NT2/D1 (cell line): ENCODE measurements around the gene CFAP20DC.

ENCODE experiments used
- SUZ12 ChIP-seq: IDR thresholded peaks from 2 replicates; pipeline ENCODE4 v1.6.1; 2011; ENCODE audit not compliant: insufficient read length, insufficient read depth; ENCODE audit errors: extremely low read depth
- ZNF274 ChIP-seq: IDR thresholded peaks from 2 replicates; pipeline ENCODE4 v1.6.1; 2011; ENCODE audit warnings: mild to moderate bottlenecking, low read depth, low read length

GRCh38 chr3:58698246-58698645 lies 351.6 kb downstream of the CFAP20DC start:
- TF ChIP-seq ZNF274, result no peak
- TF ChIP-seq SUZ12, result no peak
